Mucosa of rectum (tissue), 2 donors: ENCODE data around the gene TMEM59.
"Not testable (repeated sequence)": the region's sequence is repeated elsewhere in the genome, so short reads cannot be mapped to it uniquely, and the experiment has no call there.

Experiments
- H3K27ac ChIP-seq, 2 donors: one replicate each; pipeline ENCODE4 v1.7.0; 2013; ENCODE audit warnings: inconsistent platforms in 2 of 2, low read depth in 2 of 2, low read length in 2 of 2
- H3K27me3 ChIP-seq, 2 donors: one replicate each; pipeline ENCODE4 v1.7.0; 2013; ENCODE audit warnings: low read length in 2 of 2; ENCODE audit not compliant: control insufficient read depth in 2 of 2, insufficient read depth in 2 of 2
- H3K36me3 ChIP-seq, 2 donors: one replicate each; pipeline ENCODE4 v1.7.0; 2013; ENCODE audit warnings: low read length in 2 of 2; ENCODE audit not compliant: control insufficient read depth in 2 of 2, insufficient read depth in 2 of 2
- H3K4me1 ChIP-seq, 2 donors: one replicate each; pipeline ENCODE4 v1.7.0; 2013; ENCODE audit warnings: low read length in 2 of 2, mild to moderate bottlenecking in 1 of 2; ENCODE audit not compliant: control insufficient read depth in 2 of 2, insufficient read depth in 2 of 2
- H3K4me3 ChIP-seq, 2 donors: one replicate each; pipeline ENCODE4 v1.7.0; 2013; ENCODE audit warnings: low read length in 2 of 2
- H3K9ac ChIP-seq, 2 donors: one replicate each; pipeline ENCODE4 v1.7.0; 2013; ENCODE audit warnings: low read length in 2 of 2, low read depth in 1 of 2, mild to moderate bottlenecking in 1 of 2
- H3K9me3 ChIP-seq, 2 donors: one replicate each; pipeline ENCODE4 v1.7.0; 2013; ENCODE audit warnings: low read length in 2 of 2; ENCODE audit not compliant: control insufficient read depth in 2 of 2
- donor health status: healthy.
- donor health status: Normal muscosa, but diverticular disease.

Gene TMEM59

GRCh38 chr1:54052934-54053744 lies at the start of gene TMEM59, which contains the start of gene TCEANC2:
TSS of gene TMEM59 (minus strand) at chr1:54053204. CDS start at chr1:54053188, 16 bp downstream.
TSS of gene TCEANC2 (plus strand) at chr1:54053608. CDS start at chr1:54054423, 815 bp downstream.
- peaks cover 29 to 34% of the 10 kb centered on the region in 2 donors for H3K4me1 ChIP-seq
- H3K9me3 ChIP-seq, result no peaks in the 10 kb centered on the region
- no peaks in the 10 kb centered on the region for H3K27me3 ChIP-seq

GRCh38 chr1:54100500-54100899 lies 47.5 kb upstream of the TMEM59 start:
- Histone ChIP-seq H3K27me3 (no peaks in the 10 kb centered on the region), H3K27ac (no peak overlapping the region), H3K36me3 (peaks cover 0 to 9% of the 10 kb centered on the region in 2 donors), H3K4me1 (peaks cover 3 to 6% of the 10 kb centered on the region in 2 donors), H3K9ac (no peak overlapping the region), H3K9me3 (no peaks in the 10 kb centered on the region), H3K4me3 (no peak overlapping the region)

More at GRCh38 chr1:54052934-54053744, at the start of gene TMEM59, which contains the start of gene TCEANC2:
- Histone ChIP-seq H3K9ac (peak within 1 kb of the TSS; percentile 94 to 95), H3K4me3 (peak within 1 kb of the TSS; percentile 96 to 97), H3K27ac (peak within 1 kb of the TSS; percentile 92 to 97), H3K36me3 (no peaks in the 10 kb centered on the region)

- Histone ChIP-seq H3K27me3 (no peaks in the 10 kb centered on the region), H3K4me1 (peaks cover 16 to 17% of the 10 kb centered on the region in 2 donors), H3K36me3 (peaks cover 0 to 9% of the 10 kb centered on the region in 2 donors), H3K9me3 (no peaks in the 10 kb centered on the region), H3K27ac (no peak overlapping the region), H3K4me3 (no peak overlapping the region), H3K9ac (no peak overlapping the region)
Observed at GRCh38 chr1:54099061-54099610, 46.1 kb upstream of the TMEM59 start.

GRCh38 chr1:54096877-54097240 lies 43.9 kb upstream of the TMEM59 start:
- Histone ChIP-seq H3K27ac (no peak overlapping the region), H3K27me3 (no peaks in the 10 kb centered on the region), H3K36me3 (peaks cover 0 to 7% of the 10 kb centered on the region in 2 donors)

GRCh38 chr1:54096227-54096876 lies 43.3 kb upstream of the TMEM59 start:
- Histone ChIP-seq H3K9ac (no peak overlapping the region), H3K4me1 (peaks cover 20 to 21% of the 10 kb centered on the region in 2 donors), H3K9me3 (no peaks in the 10 kb centered on the region), H3K27ac (peak overlapping the region in 1 of 2 donors; percentile 9), H3K4me3 (no peak overlapping the region), H3K27me3 (no peaks in the 10 kb centered on the region), H3K36me3 (peaks cover 0 to 6% of the 10 kb centered on the region in 2 donors)

More at GRCh38 chr1:54096877-54097240, 43.9 kb upstream of the TMEM59 start:
- no peak overlapping the region for H3K4me3 ChIP-seq
- H3K9me3 ChIP-seq, result no peaks in the 10 kb centered on the region
- H3K9ac ChIP-seq, result no peak overlapping the region
- peaks cover 20 to 21% of the 10 kb centered on the region in 2 donors for H3K4me1 ChIP-seq

GRCh38 chr1:54095546-54096226 lies 42.7 kb upstream of the TMEM59 start:
- Histone ChIP-seq H3K4me1 (peaks cover 20 to 21% of the 10 kb centered on the region in 2 donors), H3K27me3 (no peaks in the 10 kb centered on the region), H3K9me3 (no peaks in the 10 kb centered on the region), H3K36me3 (peaks cover 0 to 6% of the 10 kb centered on the region in 2 donors), H3K4me3 (no peak overlapping the region), H3K27ac (peak overlapping the region; percentile 38 to 90), H3K9ac (no peak overlapping the region)

GRCh38 chr1:54094730-54095105 lies 41.7 kb upstream of the TMEM59 start:
- Histone ChIP-seq H3K27ac (peak overlapping the region; percentile 84 to 90), H3K4me1 (peaks cover 20 to 21% of the 10 kb centered on the region in 2 donors), H3K9ac (peak overlapping the region in 1 of 2 donors; percentile 36)
- not testable (repeated sequence) for H3K4me3 ChIP-seq, H3K36me3 ChIP-seq, H3K27me3 ChIP-seq, H3K9me3 ChIP-seq

GRCh38 chr1:54094001-54094729 lies 41.2 kb upstream of the TMEM59 start:
- H3K9ac ChIP-seq, result peak overlapping the region; percentile 33 to 42
- no peak overlapping the region for H3K4me3 ChIP-seq
- H3K36me3 ChIP-seq, result peaks cover 2 to 6% of the 10 kb centered on the region in 2 donors
- peaks cover 20 to 21% of the 10 kb centered on the region in 2 donors for H3K4me1 ChIP-seq
- H3K9me3 ChIP-seq, result no peaks in the 10 kb centered on the region
- H3K27me3 ChIP-seq, result no peaks in the 10 kb centered on the region
- H3K27ac ChIP-seq, result peak overlapping the region; percentile 84 to 90

- H3K27me3 ChIP-seq, result no peaks in the 10 kb centered on the region
- no peak overlapping the region for H3K4me3 ChIP-seq
- H3K36me3 ChIP-seq, result peaks cover 2 to 3% of the 10 kb centered on the region in 2 donors
Observed at GRCh38 chr1:54091666-54092065, 38.7 kb upstream of the TMEM59 start.

More at GRCh38 chr1:54091666-54092065, 38.7 kb upstream of the TMEM59 start:
- H3K4me1 ChIP-seq, result peaks cover 20 to 23% of the 10 kb centered on the region in 2 donors
- H3K9me3 ChIP-seq, result no peaks in the 10 kb centered on the region
- H3K9ac ChIP-seq, result no peak overlapping the region
- H3K27ac ChIP-seq, result no peak overlapping the region
